ENCODE data around the gene HPX. TPM values are rescaled to one million over a fixed set of nuclear protein-coding genes. Genes with fewer than 3 reads are reported as not detected.

The HPX gene
- total and polyA plus RNA-seq, 2 of the 13 experiments (the other 11 are each of a cell fraction or from before 2014, with no cell fraction given) = 9.2 to 57.4 TPM

DNA sequence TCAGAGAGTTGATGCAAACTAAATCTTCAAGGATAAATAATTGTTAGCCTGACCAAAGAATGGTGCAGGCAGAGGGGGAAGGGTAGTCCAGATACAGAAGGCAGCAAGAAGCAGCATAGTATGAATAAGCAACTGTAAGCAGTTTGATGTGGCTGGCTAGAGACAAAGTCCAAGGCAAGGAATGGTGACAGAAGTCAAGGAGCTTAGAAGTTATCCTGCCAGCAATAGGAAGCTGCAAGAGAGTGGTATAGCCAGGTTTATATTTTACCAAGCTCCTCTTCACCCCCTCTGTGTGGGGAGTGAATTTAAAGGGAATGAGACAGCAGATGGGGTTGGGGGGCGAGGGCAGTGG lies 18.3 kb upstream of the HPX start:
- CTCF ChIA-PET (ENCODE audit: low intra/inter-chr PET ratio, low total read pairs) = no interaction called here
- Histone ChIP-seq H4K20me1 (ENCODE audit: insufficient read depth, low read length) (no peaks in the 10 kb centered on the region), H3K4me3 (replicated peaks in 1 of 3; ENCODE audit: insufficient read depth in 1 of 3, low read depth in 2 of 3, low read length in 3 of 3) (no peak overlapping the region), H3K4me2 (ENCODE audit: low read depth, low read length) (no peak overlapping the region), H3K9me3 (ENCODE audit: low read length) (no peaks in the 10 kb centered on the region), H3K27me3 (ENCODE audit: control insufficient read depth in 1 of 2, insufficient read depth in 2 of 2, low read length in 2 of 2) (no peaks in the 10 kb centered on the region), H3K36me3 (replicated peaks in 1 of 2; ENCODE audit: control insufficient read depth in 1 of 2, insufficient read depth in 2 of 2, low read length in 2 of 2) (peaks cover 0 to 7% of the 10 kb centered on the region in 2 experiments; a peak in 3 of 5 replicates), H3K79me2 (ENCODE audit: insufficient read depth, low read length) (no peaks in the 10 kb centered on the region), H3K9ac (ENCODE audit: insufficient read depth, low read depth, low read length) (no peak overlapping the region), H3K4me1 (ENCODE audit: insufficient read depth, low read length) (no peaks in the 10 kb centered on the region), H2AFZ (ENCODE audit: low read length) (no peak overlapping the region), H3K27ac (ENCODE audit: extremely low read length, insufficient read depth, low read length) (no peak overlapping the region)
- TF ChIP-seq, protein P1, sequence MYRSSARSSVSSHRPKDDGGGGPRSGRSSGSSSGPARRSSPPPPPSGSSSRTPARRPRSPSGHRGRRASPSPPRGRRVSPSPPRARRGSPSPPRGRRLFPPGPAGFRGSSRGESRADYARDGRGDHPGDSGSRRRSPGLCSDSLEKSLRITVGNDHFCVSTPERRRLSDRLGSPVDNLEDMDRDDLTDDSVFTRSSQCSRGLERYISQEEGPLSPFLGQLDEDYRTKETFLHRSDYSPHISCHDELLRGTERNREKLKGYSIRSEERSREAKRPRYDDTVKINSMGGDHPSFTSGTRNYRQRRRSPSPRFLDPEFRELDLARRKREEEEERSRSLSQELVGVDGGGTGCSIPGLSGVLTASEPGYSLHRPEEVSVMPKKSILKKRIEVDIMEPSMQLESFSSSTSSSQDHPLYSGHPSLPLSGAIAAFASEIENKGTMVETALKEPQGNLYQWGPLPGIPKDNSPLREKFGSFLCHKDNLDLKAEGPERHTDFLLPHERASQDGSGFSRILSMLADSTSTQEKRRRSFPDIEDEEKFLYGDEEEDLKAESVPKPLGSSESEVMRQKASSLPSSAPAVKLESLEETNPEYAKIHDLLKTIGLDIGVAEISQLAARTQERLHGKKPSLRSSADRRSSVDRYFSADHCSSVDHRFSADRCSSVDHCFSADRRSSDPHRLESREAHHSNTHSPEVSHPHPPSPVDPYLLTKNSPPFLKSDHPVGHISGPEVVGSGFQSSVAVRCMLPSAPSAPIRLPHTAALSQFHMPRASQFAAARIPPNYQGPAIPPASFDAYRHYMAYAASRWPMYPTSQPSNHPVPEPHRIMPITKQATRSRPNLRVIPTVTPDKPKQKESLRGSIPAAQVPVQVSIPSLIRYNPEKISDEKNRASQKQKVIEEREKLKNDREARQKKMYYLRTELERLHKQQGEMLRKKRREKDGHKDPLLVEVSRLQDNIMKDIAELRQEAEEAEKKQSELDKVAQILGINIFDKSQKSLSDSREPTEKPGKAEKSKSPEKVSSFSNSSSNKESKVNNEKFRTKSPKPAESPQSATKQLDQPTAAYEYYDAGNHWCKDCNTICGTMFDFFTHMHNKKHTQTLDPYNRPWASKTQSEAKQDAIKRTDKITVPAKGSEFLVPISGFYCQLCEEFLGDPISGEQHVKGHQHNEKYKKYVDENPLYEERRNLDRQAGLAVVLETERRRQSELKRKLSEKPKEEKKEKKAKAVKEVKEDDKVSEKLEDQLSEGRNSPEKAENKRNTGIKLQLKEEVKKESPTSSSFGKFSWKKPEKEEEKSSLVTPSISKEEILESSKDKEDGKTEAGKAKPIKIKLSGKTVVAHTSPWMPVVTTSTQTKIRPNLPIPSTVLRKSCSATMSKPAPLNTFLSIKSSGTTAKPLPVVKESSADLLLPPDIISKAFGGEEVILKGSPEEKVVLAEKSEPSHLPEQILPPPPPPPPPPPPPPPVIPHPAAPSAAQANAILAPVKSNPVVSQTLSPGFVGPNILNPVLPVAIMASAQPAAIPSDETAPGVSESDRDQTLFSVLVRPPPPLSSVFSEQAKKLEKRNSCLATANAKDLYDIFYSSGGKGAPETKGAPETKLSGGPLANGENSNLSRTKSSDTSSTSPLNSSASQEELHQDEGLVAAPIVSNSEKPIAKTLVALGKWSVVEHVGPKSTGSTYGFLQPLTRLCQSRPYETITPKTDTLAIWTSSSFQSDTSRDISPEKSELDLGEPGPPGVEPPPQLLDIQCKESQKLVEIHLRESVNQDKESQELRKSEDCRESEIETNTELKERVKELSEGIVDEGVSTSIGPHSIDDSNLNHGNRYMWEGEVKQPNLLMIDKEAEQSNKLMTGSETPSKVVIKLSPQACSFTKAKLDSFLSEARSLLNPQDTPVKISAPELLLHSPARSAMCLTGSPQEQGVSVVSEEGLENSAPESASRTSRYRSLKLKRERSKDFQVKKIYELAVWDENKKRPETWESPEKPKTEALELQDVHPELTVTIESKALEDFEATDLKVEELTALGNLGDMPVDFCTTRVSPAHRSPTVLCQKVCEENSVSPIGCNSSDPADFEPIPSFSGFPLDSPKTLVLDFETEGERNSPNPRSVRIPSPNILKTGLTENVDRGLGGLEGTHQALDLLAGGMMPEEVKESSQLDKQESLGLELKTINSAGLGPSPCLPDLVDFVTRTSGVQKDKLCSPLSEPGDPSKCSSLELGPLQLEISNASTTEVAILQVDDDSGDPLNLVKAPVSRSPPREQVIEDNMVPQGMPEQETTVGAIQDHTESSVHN (CRISPR knock-in tag; IDR thresholded peaks at IDR 0.05) = no peak
- no peak for TF ChIP-seq TSC22D2 (CRISPR knock-in tag; IDR thresholded peaks at IDR 0.05; ENCODE audit: borderline replicate concordance)
- TF ChIP-seq TOPORS (CRISPR knock-in tag; IDR thresholded peaks at IDR 0.05) = no peak
- intact Hi-C loops (cut with micrococcal nuclease; ENCODE audit: unreplicated experiment) (no loop called here), in situ Hi-C loops (cut with HindIII; ENCODE audit: extremely low pct_ligation_motif_present, low pct_unique_long_range_greater_than_20kb) (no loop called here)
- DNase-seq (ENCODE audit: low spot score) (no peak), ATAC-seq (no peak), FAIRE-seq (no peak)
- POLR2A ChIA-PET = no interaction called here
- whole genome bisulfite sequencing (ENCODE audit: low lambda C conversion rate) = 82% methylated on average over 1 of the region's 1 CpG
- no TSS peak for BruUV-seq (replicated peaks)

Data from HepG2 (cell line).